ENCODE results near the gene UNCX.

- TF ChIP-seq, protein P1, sequence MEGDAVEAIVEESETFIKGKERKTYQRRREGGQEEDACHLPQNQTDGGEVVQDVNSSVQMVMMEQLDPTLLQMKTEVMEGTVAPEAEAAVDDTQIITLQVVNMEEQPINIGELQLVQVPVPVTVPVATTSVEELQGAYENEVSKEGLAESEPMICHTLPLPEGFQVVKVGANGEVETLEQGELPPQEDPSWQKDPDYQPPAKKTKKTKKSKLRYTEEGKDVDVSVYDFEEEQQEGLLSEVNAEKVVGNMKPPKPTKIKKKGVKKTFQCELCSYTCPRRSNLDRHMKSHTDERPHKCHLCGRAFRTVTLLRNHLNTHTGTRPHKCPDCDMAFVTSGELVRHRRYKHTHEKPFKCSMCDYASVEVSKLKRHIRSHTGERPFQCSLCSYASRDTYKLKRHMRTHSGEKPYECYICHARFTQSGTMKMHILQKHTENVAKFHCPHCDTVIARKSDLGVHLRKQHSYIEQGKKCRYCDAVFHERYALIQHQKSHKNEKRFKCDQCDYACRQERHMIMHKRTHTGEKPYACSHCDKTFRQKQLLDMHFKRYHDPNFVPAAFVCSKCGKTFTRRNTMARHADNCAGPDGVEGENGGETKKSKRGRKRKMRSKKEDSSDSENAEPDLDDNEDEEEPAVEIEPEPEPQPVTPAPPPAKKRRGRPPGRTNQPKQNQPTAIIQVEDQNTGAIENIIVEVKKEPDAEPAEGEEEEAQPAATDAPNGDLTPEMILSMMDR (IDR thresholded peaks at IDR 0.05) = no peak
- no peak for TF ChIP-seq POLR2A (IDR thresholded peaks at IDR 0.05)
These were observed 6.3 kb upstream of the UNCX start for GRCh38 chr7:1226186-1226901.

Data from testis (tissue), 2 donors.